Neural cell (in vitro differentiated cells): ENCODE data around the gene MT3. TPM values are rescaled to one million over a fixed set of nuclear protein-coding genes. Genes with fewer than 3 reads are reported as not detected.

ENCODE experiments used
- H2AFZ ChIP-seq: fragments of 200-600, 300-800 bp; sonication (generic), shearing (Covaris generic); 2 replicates; pipeline ENCODE4 v1.6.0; 2014; ENCODE audit warnings: low read depth, mild to moderate bottlenecking, antibody characterized with exemption, low read length, moderate library complexity
- H3F3A ChIP-seq: fragments of 200-600 bp; shearing (Covaris generic); 2 replicates; pipeline ENCODE4 v1.6.1; 2016; ENCODE audit warnings: mild to moderate bottlenecking, moderate library complexity, mixed read lengths, antibody characterized with exemption, low read length; ENCODE audit not compliant: insufficient read depth, poor library complexity, severe bottlenecking
- H3K27ac ChIP-seq: fragments of 200-600, 300-800 bp; sonication (generic), shearing (Covaris generic); 2 replicates; pipeline ENCODE4 v1.5.1; 2014; ENCODE audit warnings: mild to moderate bottlenecking, low read length, moderate library complexity
- H3K27me3 ChIP-seq: fragments of 300-800, 200-600 bp; sonication (generic), shearing (Covaris generic); 2 replicates; pipeline ENCODE4 v1.6.0; 2014; ENCODE audit warnings: mild to moderate bottlenecking, low read depth, low read length, moderate library complexity; ENCODE audit not compliant: insufficient read depth
- H3K36me3 ChIP-seq: fragments of 300-800, 200-600 bp; sonication (generic), shearing (Covaris generic); 2 replicates; pipeline ENCODE4 v1.5.1; 2014; ENCODE audit warnings: mild to moderate bottlenecking, antibody characterized with exemption, low read length, moderate library complexity; ENCODE audit not compliant: insufficient read depth
- H3K4me2 ChIP-seq: fragments of 300-800, 200-600 bp; sonication (generic), shearing (Covaris generic); 2 replicates; pipeline ENCODE4 v1.6.0; 2014; ENCODE audit warnings: mild to moderate bottlenecking, low read length
- H3K4me3 ChIP-seq: fragments of 300-800, 200-600 bp; sonication (generic), shearing (Covaris generic); 2 replicates; pipeline ENCODE4 v1.5.1; 2014; ENCODE audit warnings: mild to moderate bottlenecking, low read length, moderate library complexity
- H3K79me2 ChIP-seq: fragments of 200-600 bp; shearing (Covaris generic); replicated peaks from 2 replicates; pipeline ENCODE4 v1.6.0; 2014; ENCODE audit warnings: mild to moderate bottlenecking, low read length, moderate library complexity; ENCODE audit not compliant: insufficient read depth
- H3K9ac ChIP-seq: fragments of 300-800, 200-600 bp; sonication (generic), shearing (Covaris generic); 2 replicates; pipeline ENCODE4 v1.6.1; 2016; ENCODE audit warnings: mild to moderate bottlenecking, low read length, mixed read lengths
- H3K9me2 ChIP-seq: fragments of 200-600 bp; shearing (Covaris generic); 2 replicates; pipeline ENCODE4 v1.6.1; 2016; ENCODE audit warnings: mild to moderate bottlenecking, low read length, mixed read lengths; ENCODE audit not compliant: insufficient read depth
- H3K9me3 ChIP-seq: fragments of 200-600, 300-800 bp; sonication (generic), shearing (Covaris generic); 2 replicates; pipeline ENCODE4 v1.6.1; 2016; ENCODE audit warnings: mild to moderate bottlenecking, mixed run types, low read length, moderate library complexity, mixed read lengths
- H4K20me1 ChIP-seq: fragments of 200-600 bp; shearing (Covaris generic); 2 replicates; pipeline ENCODE4 v1.6.1; 2016; ENCODE audit warnings: mild to moderate bottlenecking, mixed run types; ENCODE audit not compliant: insufficient read depth
- CTCF ChIP-seq: fragments of 450-650 bp; IDR thresholded peaks from 2 replicates; pipeline ENCODE4 v1.5.1; 2014; ENCODE audit warnings: antibody characterized with exemption, mild to moderate bottlenecking, moderate library complexity; ENCODE audit not compliant: poor library complexity, severe bottlenecking
- EP300 ChIP-seq: fragments of 450-650 bp; conservative IDR thresholded peaks from 2 replicates; pipeline ENCODE4 v1.6.1; 2014; ENCODE audit warnings: antibody characterized with exemption, mild to moderate bottlenecking, moderate library complexity; ENCODE audit not compliant: poor library complexity, severe bottlenecking
- EZH2 ChIP-seq: fragments of 200-600, 300-800 bp; shearing (Covaris generic), sonication (generic); IDR thresholded peaks from 2 replicates; pipeline ENCODE4 v1.6.1; 2014; ENCODE audit warnings: antibody characterized with exemption, low read length, borderline replicate concordance, mild to moderate bottlenecking; ENCODE audit not compliant: insufficient read depth, poor library complexity, severe bottlenecking
- MXI1 ChIP-seq: fragments of 450-650 bp; conservative IDR thresholded peaks from 2 replicates; pipeline ENCODE4 v1.6.1; 2014; ENCODE audit warnings: antibody characterized with exemption, mild to moderate bottlenecking; ENCODE audit not compliant: poor library complexity, severe bottlenecking
- POLR2AphosphoS5 ChIP-seq: IDR thresholded peaks from 2 replicates; pipeline ENCODE4 v1.6.1; 2012
- RAD21 ChIP-seq: fragments of 450-650 bp; conservative IDR thresholded peaks from 2 replicates; pipeline ENCODE4 v1.6.1; 2014; ENCODE audit warnings: antibody characterized with exemption, mild to moderate bottlenecking, moderate library complexity
- REST ChIP-seq: IDR thresholded peaks from 2 replicates; pipeline ENCODE4 v1.6.1; 2012; ENCODE audit warnings: borderline replicate concordance
- SMC3 ChIP-seq: fragments of 450-650 bp; conservative IDR thresholded peaks from 2 replicates; pipeline ENCODE4 v1.6.1; 2014; ENCODE audit warnings: antibody characterized with exemption, mild to moderate bottlenecking, moderate library complexity; ENCODE audit not compliant: poor library complexity
- TAF1 ChIP-seq: IDR thresholded peaks from 2 replicates; pipeline ENCODE4 v1.6.1; 2012; ENCODE audit warnings: low read depth
- polyA plus RNA-seq: library from polyadenylated mRNA; depleted of rRNA; stranded (reverse); fragments of >200 nt; gene quantifications from 2 replicates; pipeline ENCODE4 v1.2.3, GENCODE V29; 2014

The MT3 gene
- polyA plus RNA-seq, 1 donor from 2014 or later = 1.9 TPM

- Histone ChIP-seq H3K9me3 (no peaks in the 10 kb centered on the region), H3K9ac (no peak overlapping the region), H3F3A (no peaks in the 10 kb centered on the region), H2AFZ (no peak overlapping the region), H3K4me2 (no peak overlapping the region), H3K27me3 (no peaks in the 10 kb centered on the region), H4K20me1 (no peaks in the 10 kb centered on the region), H3K79me2 (no peaks in the 10 kb centered on the region), H3K36me3 (no peaks in the 10 kb centered on the region), H3K4me3 (no peak overlapping the region), H3K9me2 (no peaks in the 10 kb centered on the region), H3K27ac (no peak overlapping the region)
- TF ChIP-seq CTCF (no peak), TAF1 (no peak), POLR2AphosphoS5 (no peak), EP300 (no peak), EZH2 (no peak), REST (no peak), SMC3 (no peak), MXI1 (no peak), RAD21 (no peak)
Observed at GRCh38 chr16:56542039-56542438, 47.3 kb upstream of the MT3 start.

GRCh38 chr16:56547120-56547948 lies 42.0 kb upstream of the MT3 start:
- H3F3A ChIP-seq = no peaks in the 10 kb centered on the region
- no peaks in the 10 kb centered on the region for H4K20me1 ChIP-seq
- H3K9me2 ChIP-seq = no peaks in the 10 kb centered on the region
- H2AFZ ChIP-seq = no peak overlapping the region
- H3K27me3 ChIP-seq = no peaks in the 10 kb centered on the region
- no peak overlapping the region for H3K27ac ChIP-seq
- H3K4me2 ChIP-seq = no peak overlapping the region
- H3K79me2 ChIP-seq = no peaks in the 10 kb centered on the region
- H3K4me3 ChIP-seq = no peak overlapping the region
- H3K9me3 ChIP-seq = no peaks in the 10 kb centered on the region
- no peak overlapping the region for H3K9ac ChIP-seq
- TF ChIP-seq MXI1 (no peak), RAD21 (no peak), REST (no peak), TAF1 (no peak), EZH2 (no peak), CTCF (no peak), SMC3 (no peak), POLR2AphosphoS5 (no peak), EP300 (no peak)
- no peaks in the 10 kb centered on the region for H3K36me3 ChIP-seq
